ENCODE measurements around the gene CRLF1.

Gene CRLF1

GRCh38 chr19:18612051-18612771, 5.6 kb upstream of the CRLF1 start:
- TF ChIP-seq POLR2AphosphoS5 (IDR thresholded peaks at IDR 0.05; ENCODE audit: low read depth, low read length) (no peak), POLR2A (IDR thresholded peaks at IDR 0.05; ENCODE audit: low read depth, low read length) (no peak), TAF1 (IDR thresholded peaks at IDR 0.05; ENCODE audit: borderline replicate concordance, low read depth, low read length) (no peak)
- FAIRE-seq (no peak), DNase-seq (ENCODE audit: insufficient read length) (no peak)

GRCh38 chr19:18611327-18612050, 4.9 kb upstream of the CRLF1 start:
- no peak for FAIRE-seq
- DNase-seq (ENCODE audit: insufficient read length) = no peak
- no peak for TF ChIP-seq TAF1 (IDR thresholded peaks at IDR 0.05; ENCODE audit: borderline replicate concordance, low read depth, low read length)
- no peak for TF ChIP-seq POLR2A (IDR thresholded peaks at IDR 0.05; ENCODE audit: low read depth, low read length)
- no peak for TF ChIP-seq POLR2AphosphoS5 (IDR thresholded peaks at IDR 0.05; ENCODE audit: low read depth, low read length)

- TF ChIP-seq POLR2AphosphoS5 (IDR thresholded peaks at IDR 0.05; ENCODE audit: low read depth, low read length) = no peak
- TF ChIP-seq POLR2A (IDR thresholded peaks at IDR 0.05; ENCODE audit: low read depth, low read length) = no peak
- no peak for TF ChIP-seq TAF1 (IDR thresholded peaks at IDR 0.05; ENCODE audit: borderline replicate concordance, low read depth, low read length)
- no peak for DNase-seq (ENCODE audit: insufficient read length)
- no peak for FAIRE-seq
Measured at GRCh38 chr19:18610556-18611326, 4.1 kb upstream of the CRLF1 start.

GRCh38 chr19:18610245-18610555, 3.6 kb upstream of the CRLF1 start:
- DNase-seq (ENCODE audit: insufficient read length) (no peak), FAIRE-seq (no peak)
- TF ChIP-seq POLR2A (IDR thresholded peaks at IDR 0.05; ENCODE audit: low read depth, low read length) = no peak
- no peak for TF ChIP-seq TAF1 (IDR thresholded peaks at IDR 0.05; ENCODE audit: borderline replicate concordance, low read depth, low read length)
- TF ChIP-seq POLR2AphosphoS5 (IDR thresholded peaks at IDR 0.05; ENCODE audit: low read depth, low read length) = no peak

GRCh38 chr19:18609717-18610051, 3.1 kb upstream of the CRLF1 start:
- TF ChIP-seq POLR2AphosphoS5 (IDR thresholded peaks at IDR 0.05; ENCODE audit: low read depth, low read length) = no peak
- TF ChIP-seq TAF1 (IDR thresholded peaks at IDR 0.05; ENCODE audit: borderline replicate concordance, low read depth, low read length) = no peak
- DNase-seq (ENCODE audit: insufficient read length) (no peak), FAIRE-seq (no peak)

- TF ChIP-seq TAF1 (IDR thresholded peaks at IDR 0.05; ENCODE audit: borderline replicate concordance, low read depth, low read length) (no peak), POLR2A (IDR thresholded peaks at IDR 0.05; ENCODE audit: low read depth, low read length) (no peak), POLR2AphosphoS5 (IDR thresholded peaks at IDR 0.05; ENCODE audit: low read depth, low read length) (no peak)
- FAIRE-seq = no peak
Measured at GRCh38 chr19:18608805-18609716, 2.5 kb upstream of the CRLF1 start.

GRCh38 chr19:18608102-18608804, 1.7 kb upstream of the CRLF1 start:
- FAIRE-seq (no peak), DNase-seq (ENCODE audit: insufficient read length) (no peak)
- TF ChIP-seq POLR2A (IDR thresholded peaks at IDR 0.05; ENCODE audit: low read depth, low read length) = no peak
- no peak for TF ChIP-seq POLR2AphosphoS5 (IDR thresholded peaks at IDR 0.05; ENCODE audit: low read depth, low read length)
- TF ChIP-seq TAF1 (IDR thresholded peaks at IDR 0.05; ENCODE audit: borderline replicate concordance, low read depth, low read length) = no peak

More at GRCh38 chr19:18608805-18609716, 2.5 kb upstream of the CRLF1 start:
- no peak for DNase-seq (ENCODE audit: insufficient read length)

- FAIRE-seq (no peak), DNase-seq (ENCODE audit: insufficient read length) (no peak)
- TF ChIP-seq POLR2AphosphoS5 (IDR thresholded peaks at IDR 0.05; ENCODE audit: low read depth, low read length) = no peak
- TF ChIP-seq TAF1 (IDR thresholded peaks at IDR 0.05; ENCODE audit: borderline replicate concordance, low read depth, low read length) = no peak
- no peak for TF ChIP-seq POLR2A (IDR thresholded peaks at IDR 0.05; ENCODE audit: low read depth, low read length)
Measured at GRCh38 chr19:18607226-18608101, 865 bp upstream of the CRLF1 start.

GRCh38 chr19:18605546-18606280, 886 bp downstream of the CRLF1 start:
- DNase-seq (ENCODE audit: insufficient read length) = no peak
- TF ChIP-seq POLR2AphosphoS5 (IDR thresholded peaks at IDR 0.05; ENCODE audit: low read depth, low read length) = no peak
- no peak for TF ChIP-seq POLR2A (IDR thresholded peaks at IDR 0.05; ENCODE audit: low read depth, low read length)
- no peak for TF ChIP-seq TAF1 (IDR thresholded peaks at IDR 0.05; ENCODE audit: borderline replicate concordance, low read depth, low read length)
- FAIRE-seq = no peak
